Kidney (tissue), 14 donors: ENCODE measurements around the gene SCN3A. TPM values are rescaled to one million over a fixed set of nuclear protein-coding genes. Genes with fewer than 3 reads are reported as not detected.
A peak's percentile ranks its signal among the peaks of the same experiment; 100 is the strongest.

Experiments used
- DNase-seq, 5 donors: peaks; one replicate each; pipeline ENCODE4 v3.0.0-alpha.2; 2013 to 2020
- FAIRE-seq: peaks from 2 replicates; lab custom pipeline; 2012; peaks lifted over from hg19 to GRCh38; lab: Jason Lieb, UNC
- H3K27ac ChIP-seq, 2 donors: one replicate each; pipeline ENCODE4 v1.7.0; 2013; ENCODE audit warnings: low read depth in 2 of 2, low read length in 2 of 2, inconsistent platforms in 1 of 2
- H3K27me3 ChIP-seq: one replicate; pipeline ENCODE4 v1.7.1; 2013; ENCODE audit warnings: low read length, inconsistent platforms; ENCODE audit not compliant: control insufficient read depth, insufficient read depth
- H3K36me3 ChIP-seq, 3 donors: one replicate each; pipeline versions ENCODE4 v1.7.0 to v1.7.1; 2013; ENCODE audit warnings: low read length in 3 of 3, control low read depth in 1 of 3, inconsistent platforms in 1 of 3; ENCODE audit not compliant: insufficient read depth in 3 of 3, control insufficient read depth in 2 of 3
- H3K4me1 ChIP-seq, 3 donors: one replicate each; pipeline versions ENCODE4 v1.7.0 to v1.7.1; 2013; ENCODE audit warnings: low read length in 3 of 3, inconsistent platforms in 1 of 3, low read depth in 1 of 3; ENCODE audit not compliant: control insufficient read depth in 2 of 3, insufficient read depth in 2 of 3
- H3K4me3 ChIP-seq, 3 donors: one replicate each; pipeline versions ENCODE4 v1.7.0 to v1.8.1; 2013; ENCODE audit warnings: low read length in 3 of 3, control low read depth in 1 of 3, inconsistent platforms in 1 of 3
- H3K9ac ChIP-seq, 3 donors: one replicate each; pipeline versions ENCODE4 v1.7.0 to v1.7.1; 2013; ENCODE audit warnings: low read length in 3 of 3, control low read depth in 1 of 3, inconsistent platforms in 1 of 3
- H3K9me3 ChIP-seq, 3 donors: one replicate each; pipeline versions ENCODE4 v1.7.0 to v1.7.1; 2013; ENCODE audit warnings: low read length in 3 of 3, control low read depth in 1 of 3, inconsistent platforms in 1 of 3; ENCODE audit not compliant: control insufficient read depth in 2 of 3, insufficient read depth in 1 of 3
- CTCF ChIP-seq: IDR thresholded peaks from 3 replicates; pipeline ENCODE4 v1.5.1; 2012; ENCODE audit warnings: mild to moderate bottlenecking, moderate library complexity, borderline replicate concordance; ENCODE audit not compliant: insufficient read depth; ENCODE audit errors: extremely low read depth
- intact Hi-C: fragments of 100-400 bp; cut with DNase I; formaldehyde crosslinking; loops from one replicate; pipeline ENCODE4 v1.11.1; 2022
- polyA plus RNA-seq: library from polyadenylated mRNA; stranded (reverse); fragments of 350-450 nt; fragmentation: Illumina TruSeq; extraction: RNeasy Lipid Tissue Mini Kit (QIAGEN cat#74804); gene quantifications from one replicate; pipeline ENCODE4 v1.2.3, GENCODE V29; 2014; ENCODE audit warnings: low read depth, low replicate concordance; ENCODE audit not compliant: insufficient read depth
- total RNA-seq: library from RNA; stranded (reverse); fragmentation: NEBNext Ultra II Directional; extraction: Animal tissue kit (Norgen Biotek cat#: 25700); gene quantifications from one replicate; pipeline ENCODE4 v1.2.1, GENCODE V29; 2021
- donor health status: control.
- donor health status: control.
- donor health status: control.
- donor health status: control.
- donor health status: control.
- donor health status: DM: yes; HTN: yes; CAD: no.
- donor health status: Normal renal cell carcinoma (clear cell type).

Gene SCN3A
- total and polyA plus RNA-seq, 2 donors from 2014 or later = 0.11 to 6.3 TPM

DNA sequence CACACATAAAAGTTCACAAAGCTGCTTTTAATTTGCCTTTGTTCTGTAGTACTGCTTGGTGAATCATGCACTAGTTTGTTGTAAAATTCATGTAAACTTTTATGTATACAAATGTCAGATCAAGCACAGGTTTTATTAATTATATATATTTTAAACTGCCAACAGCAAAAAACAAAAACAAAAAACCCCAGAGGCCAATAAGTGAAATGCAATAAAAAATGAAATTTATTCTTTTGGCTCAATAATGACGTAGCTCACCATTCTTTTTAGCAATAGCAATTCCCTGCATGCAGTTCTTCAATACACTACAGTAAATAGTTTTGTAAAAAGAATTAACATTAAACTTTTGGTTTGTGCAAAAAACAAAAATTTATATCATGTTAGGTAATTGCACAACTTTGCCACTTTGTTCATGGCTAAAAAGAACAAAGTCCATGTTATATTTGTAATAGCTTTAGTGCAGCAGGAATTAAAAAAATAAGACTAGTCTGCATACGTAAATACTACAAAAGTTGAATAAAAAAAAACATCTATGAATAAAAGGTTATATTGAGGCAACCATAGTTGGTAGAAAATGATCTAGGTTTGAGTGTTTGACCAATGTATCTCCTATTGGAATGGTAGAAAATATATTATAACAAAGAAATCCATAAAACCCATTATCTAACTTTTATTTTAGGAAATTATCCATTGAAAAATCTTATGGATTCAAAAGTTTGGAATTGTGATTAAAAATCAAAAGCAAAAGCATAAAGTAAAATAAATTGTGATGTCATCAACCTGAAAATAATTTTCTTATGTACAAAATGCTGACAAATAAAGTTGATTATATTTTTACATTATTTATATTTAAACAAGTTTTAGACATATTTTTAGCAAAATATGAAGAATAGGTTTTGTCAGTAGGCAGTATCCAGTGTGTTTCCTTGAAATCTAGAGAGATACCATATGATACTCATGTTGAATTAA, 115.6 kb downstream of the SCN3A start:
- FAIRE-seq (peak; percentile 15), DNase-seq (no peak)
- Histone ChIP-seq H3K9ac (no peak overlapping the region), H3K27ac (no peak overlapping the region), H3K4me3 (no peak overlapping the region), H3K9me3 (no peaks in the 10 kb centered on the region), H3K36me3 (no peaks in the 10 kb centered on the region), H3K4me1 (no peaks in the 10 kb centered on the region), H3K27me3 (no peaks in the 10 kb centered on the region)
- no peak for TF ChIP-seq CTCF
- intact Hi-C loops = no loop called here

GRCh38 chr2:165086337-165086736, 117.5 kb downstream of the SCN3A start:
- Histone ChIP-seq H3K9ac (no peak overlapping the region), H3K4me3 (no peak overlapping the region), H3K9me3 (no peaks in the 10 kb centered on the region), H3K4me1 (no peaks in the 10 kb centered on the region), H3K27me3 (no peaks in the 10 kb centered on the region), H3K36me3 (no peaks in the 10 kb centered on the region), H3K27ac (no peak overlapping the region)
- TF ChIP-seq CTCF = no peak
- FAIRE-seq = no peak
- intact Hi-C loops = no loop called here
- DNase-seq = no peak

GRCh38 chr2:165083326-165083725, 120.5 kb downstream of the SCN3A start:
- Histone ChIP-seq H3K9me3 (no peaks in the 10 kb centered on the region), H3K36me3 (no peaks in the 10 kb centered on the region), H3K9ac (no peak overlapping the region), H3K27ac (no peak overlapping the region), H3K27me3 (no peaks in the 10 kb centered on the region), H3K4me3 (no peak overlapping the region), H3K4me1 (no peaks in the 10 kb centered on the region)
- no peak for TF ChIP-seq CTCF
- intact Hi-C loops = no loop called here
- FAIRE-seq (no peak), DNase-seq (no peak)
